GM19023 (cell line): ENCODE data around the gene PAK1.

Source experiments
- ATAC-seq: cut with Tn5 transposase; IDR thresholded peaks from one replicate; pipeline ENCODE4 v1.9.1; 2021; ENCODE audit warnings: mild to moderate bottlenecking, moderate library complexity; ENCODE audit not compliant: unreplicated experiment

Gene PAK1

DNA sequence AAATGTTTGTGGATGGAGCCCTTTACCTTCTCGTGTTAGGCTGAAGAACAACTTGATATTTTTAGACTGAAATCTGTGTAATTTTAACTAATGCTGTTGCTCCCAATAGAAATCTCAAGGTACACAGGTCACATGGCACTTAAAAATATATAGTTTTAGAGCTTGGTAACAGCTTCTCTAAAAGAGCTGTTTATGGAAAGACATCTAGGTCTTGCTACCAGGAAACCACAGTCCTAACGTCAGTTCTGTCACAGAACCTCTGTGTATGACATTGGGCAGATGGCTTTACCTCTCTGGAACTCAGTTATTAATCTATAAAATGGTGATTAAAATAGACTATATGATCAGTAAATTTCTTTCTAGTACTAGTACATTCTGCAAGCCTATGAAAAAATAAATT, 35.4 kb downstream of the PAK1 start:
- ATAC-seq = no peak

DNA sequence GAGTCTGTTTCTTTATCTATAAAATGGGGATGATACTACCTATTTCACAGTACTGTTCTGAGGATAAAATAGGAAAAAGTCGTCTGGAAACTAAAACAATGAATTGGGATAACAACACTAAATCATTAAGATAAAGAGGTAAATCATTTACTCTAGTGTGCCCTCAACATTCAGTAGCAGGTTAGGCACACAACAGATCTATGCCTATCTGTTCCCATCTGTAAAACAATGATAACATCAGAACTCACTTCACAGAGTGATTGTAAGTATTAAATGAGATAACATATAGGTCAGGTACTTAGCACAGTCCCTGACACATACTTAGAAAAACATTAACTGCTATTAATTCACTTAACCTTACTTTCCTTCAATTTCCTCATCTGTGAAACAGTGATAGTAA, 36.9 kb downstream of the PAK1 start:
- no peak for ATAC-seq

DNA sequence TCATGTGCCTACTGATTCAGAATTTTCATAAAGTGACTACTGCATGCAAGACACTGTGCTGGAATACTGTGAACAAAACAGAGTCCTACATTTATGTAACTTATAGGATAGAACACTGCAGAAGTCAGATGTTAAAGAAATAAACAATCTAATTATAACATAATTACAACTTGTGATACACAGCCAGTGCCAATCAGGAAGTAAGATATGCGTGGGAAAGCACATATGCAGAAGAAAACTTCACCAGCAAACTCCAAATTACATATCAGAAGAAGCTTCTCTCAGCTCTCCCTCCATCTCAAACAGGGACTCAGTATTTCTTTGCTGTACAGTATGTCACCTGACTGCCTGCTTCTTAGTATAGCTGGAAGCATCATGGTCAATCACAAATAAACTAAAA, 37.4 kb downstream of the PAK1 start:
- no peak for ATAC-seq

DNA sequence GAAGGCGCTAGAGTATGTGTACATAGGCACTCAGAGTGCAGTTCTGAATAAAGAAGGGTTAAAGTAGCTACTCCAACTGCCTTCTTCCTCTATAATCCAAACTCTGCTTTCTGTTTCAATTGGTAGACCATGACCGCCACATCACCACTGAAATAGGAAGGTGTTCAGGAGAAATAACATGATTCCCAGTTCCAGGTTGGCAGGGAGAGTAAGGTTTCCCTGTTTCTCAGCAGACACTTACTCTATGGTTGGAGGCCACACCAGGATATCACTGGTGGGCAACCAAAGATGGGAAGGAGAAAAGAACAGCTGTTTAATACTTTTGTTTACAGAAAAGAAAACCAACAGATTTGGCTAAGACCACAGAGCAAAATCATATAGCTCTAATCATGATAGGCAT, 37.9 kb downstream of the PAK1 start:
- no peak for ATAC-seq

DNA sequence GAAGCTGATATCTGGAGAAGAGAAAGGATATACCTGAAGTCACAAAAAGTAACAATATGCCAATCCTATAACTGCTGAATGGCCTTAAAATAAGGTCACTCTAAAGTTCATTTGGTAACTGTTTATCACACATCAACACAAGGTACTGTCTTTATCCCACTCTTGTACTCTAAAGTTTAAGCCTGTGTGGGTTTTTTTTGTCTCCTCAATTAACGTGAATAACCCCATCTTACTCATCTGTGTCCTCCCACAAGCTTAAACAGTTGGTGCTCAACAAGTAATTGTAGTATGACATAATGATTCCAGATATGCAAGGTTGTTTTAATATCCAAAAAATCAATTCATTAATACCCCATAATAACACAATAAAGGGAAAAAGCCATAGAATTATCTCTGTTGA, 42.1 kb downstream of the PAK1 start:
- ATAC-seq = no peak

DNA sequence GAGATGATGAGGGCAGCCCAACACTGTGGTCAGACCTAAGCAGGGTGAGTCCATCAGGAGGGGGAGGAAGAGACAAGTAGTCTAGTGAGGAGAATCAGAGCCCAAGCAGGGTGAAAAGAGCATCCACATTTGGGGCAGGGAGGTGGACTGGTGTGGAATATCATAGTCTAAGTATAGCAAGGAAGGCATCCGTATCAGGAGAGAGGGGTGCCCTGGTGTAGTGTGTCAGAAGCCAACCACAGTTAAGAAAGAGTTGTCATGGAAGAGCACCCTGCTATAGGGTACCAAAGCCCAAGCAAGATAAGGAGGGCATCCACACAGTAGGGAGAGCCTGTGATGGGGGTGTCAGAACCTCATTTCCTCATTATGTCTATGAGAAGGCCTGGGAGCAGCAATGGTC, 45.3 kb downstream of the PAK1 start:
- no peak for ATAC-seq

DNA sequence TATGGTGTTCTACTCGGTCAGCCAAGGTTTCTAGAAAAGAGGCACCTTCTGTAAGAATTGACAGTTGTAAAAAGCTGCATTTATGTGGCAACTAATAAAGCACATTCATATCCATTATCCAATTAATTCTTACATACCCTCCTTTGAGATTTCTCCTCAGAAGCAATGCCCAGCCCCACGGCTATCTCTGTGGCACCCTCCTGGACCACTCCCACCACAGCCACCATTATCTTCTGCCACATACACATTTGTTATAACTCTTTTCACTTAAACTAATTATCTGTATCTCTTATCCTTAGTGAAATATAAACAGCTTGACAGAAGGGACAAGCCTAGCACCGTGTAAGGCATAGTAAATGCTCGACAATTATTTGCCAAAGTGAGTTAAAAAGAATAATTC, 48.5 kb downstream of the PAK1 start:
- no peak for ATAC-seq

DNA sequence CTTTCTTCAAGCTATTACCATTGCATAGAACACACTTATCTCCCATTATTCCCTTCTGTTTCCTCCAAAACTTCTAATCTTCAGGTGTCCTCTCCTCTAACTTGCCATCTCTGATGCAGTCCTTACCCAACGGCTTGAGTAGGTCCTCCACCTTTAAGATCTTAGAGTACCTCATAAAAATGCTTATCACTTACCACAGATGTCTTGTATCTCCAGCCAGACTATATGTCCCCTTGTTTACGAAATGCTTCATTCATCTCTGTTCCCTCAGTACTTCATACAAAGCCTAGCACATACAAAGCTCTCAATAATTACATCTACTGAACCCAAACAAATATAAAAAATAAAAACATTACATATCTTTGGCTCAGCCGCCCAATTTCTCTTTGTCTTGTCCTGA, 49.2 kb downstream of the PAK1 start:
- ATAC-seq = no peak

DNA sequence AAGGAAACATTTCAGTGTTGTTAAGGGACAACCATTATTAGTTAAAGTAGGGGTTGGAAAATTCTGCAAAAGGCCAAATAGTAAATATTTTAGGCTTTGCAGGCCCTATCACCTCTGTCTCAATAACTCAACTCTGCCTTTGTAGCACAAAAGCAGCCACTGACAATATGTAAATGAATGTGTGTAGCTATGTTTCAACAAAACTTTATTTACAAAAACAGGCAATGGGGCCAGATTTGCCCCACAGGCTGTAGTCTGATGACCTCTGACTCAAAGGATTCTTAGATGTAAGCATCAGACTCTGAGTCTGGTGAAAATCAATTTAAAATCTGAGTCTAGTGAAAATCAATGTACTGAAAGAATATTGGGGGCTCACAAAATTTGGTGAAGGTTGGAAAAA, 50.3 kb downstream of the PAK1 start:
- no peak for ATAC-seq

DNA sequence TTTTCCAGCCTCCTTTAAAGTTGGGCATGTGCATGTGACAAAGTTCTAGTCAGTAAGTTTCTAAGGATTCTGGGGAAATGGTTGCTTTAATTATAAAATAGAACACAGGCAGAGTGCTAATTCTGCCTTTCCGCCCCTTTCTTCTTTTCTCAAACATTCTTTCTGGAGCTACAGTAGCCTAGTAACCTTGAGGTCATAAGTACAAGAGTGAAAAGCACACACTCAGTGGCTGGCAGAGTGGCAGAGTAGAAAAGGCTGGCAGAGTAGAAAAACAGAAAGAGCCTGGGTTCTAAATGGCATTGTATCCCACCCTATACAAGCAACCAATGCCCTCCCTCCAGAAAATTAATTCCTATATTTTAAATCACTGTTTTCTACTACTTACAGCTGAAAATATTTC, 51.2 kb downstream of the PAK1 start:
- ATAC-seq = no peak

DNA sequence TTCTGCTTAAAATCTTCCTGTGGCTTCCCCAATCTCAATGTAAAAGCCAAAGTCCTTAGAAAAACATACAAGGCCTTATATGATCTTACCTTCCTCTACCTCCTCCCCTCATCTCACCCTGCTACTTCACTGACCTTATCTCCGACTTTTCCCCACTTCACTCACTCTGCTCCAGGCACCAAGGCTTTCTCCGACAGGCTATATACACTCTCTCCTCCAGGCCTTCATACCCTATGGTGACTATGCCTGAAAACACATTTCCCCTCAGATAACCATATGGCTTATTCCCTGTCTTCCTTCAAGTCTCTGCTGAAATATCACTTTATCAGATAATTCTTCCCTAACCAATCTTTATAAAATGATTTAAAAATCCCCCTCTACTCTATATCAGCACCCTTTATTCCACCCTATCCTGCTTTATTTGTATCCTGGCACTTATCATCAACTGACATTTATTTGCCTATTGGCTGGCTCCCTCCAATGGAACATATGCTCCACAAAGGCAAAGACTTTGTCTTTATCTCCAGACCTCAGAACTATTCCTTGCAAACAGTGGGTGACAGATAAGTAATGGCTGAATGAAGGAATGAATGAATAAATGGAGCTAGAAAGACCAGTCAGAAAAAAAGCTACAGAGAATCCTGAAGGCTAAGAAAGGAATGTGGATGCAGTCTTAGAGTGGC, 52.7 kb downstream of the PAK1 start:
- no peak for ATAC-seq

DNA sequence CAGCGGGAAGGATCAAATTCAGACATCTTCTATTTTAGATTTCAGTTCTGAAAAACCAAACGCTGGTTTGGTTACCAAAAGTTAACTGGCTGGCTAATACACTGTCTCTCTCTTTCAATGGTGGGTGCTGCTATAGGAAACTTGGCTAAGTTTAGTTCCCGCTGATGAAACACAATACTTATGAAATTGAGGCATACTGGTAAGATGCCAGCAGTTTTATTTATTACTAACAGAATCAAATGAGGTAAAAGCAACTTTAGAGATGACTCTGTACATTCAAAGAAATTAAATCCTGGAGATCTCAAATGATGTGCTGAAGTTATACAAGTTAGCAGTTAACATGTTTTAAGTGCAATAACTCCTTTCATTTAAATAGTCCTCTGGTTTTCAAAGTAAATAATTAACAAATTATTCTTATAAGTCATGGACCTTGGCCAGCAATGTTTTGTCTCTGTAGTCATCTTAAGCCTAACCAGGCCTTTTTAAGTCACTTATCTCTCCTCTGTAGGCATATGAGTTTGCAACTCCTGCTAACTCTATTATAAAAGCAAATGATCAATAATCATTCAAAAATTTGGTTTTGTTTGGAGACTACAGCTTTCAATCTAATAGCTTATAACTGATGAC, 54.8 kb downstream of the PAK1 start:
- peak; percentile 36 for ATAC-seq

DNA sequence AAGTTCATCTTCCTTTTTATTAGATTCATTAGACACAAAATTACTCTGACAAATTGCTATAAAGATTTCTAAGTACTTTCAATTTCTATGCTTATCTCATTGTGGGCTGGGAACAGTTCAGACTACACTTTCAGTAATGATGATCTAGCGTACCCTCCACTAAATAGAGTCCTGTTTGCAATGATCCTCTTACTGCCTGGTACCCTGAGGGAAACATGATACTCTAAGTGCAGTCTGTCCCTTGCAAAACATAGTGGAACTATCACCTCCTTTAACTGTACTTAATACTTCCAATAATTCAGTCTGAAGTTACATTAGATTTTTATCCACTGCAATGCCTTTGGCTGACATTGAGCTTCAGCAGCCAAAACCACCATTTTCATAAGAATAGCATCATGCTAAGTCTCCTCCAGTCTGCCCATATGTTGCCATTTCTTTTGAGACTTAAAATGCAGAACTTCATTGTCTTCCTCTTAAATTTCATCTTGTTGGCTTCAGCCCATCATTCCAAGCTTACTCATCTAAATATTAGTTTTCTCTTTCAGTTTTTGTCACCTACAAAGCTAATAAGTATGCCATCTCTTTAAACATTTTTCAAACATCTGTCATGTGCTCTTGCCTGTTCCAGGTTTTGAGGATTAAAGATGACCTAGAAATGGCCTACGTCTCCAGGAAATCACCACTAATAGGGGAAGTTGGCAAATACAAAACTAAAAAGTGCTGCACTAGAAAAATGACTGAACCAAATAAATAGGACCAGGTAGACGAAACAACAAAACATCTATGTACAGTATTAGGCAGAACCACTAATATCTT, 55.5 kb downstream of the PAK1 start:
- ATAC-seq = peak; percentile 67

DNA sequence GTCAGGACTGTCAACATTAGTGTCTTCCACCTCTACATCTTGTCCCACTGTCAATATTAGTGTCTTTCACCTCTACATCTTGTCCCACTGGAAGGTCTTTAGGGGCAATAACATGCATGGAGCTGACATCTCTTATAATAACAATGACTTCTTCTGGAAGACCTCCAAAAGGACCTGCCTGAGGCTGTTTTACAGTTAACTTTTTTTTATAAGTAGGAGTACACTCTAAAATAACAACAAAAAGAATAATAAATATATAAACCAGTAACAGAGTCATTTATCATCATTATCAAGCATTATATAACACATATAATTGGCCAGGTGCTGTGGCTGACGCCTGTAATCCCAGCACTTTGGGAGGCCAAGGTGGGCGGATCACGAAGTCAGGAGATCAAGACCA, 57.5 kb downstream of the PAK1 start:
- no peak for ATAC-seq

DNA sequence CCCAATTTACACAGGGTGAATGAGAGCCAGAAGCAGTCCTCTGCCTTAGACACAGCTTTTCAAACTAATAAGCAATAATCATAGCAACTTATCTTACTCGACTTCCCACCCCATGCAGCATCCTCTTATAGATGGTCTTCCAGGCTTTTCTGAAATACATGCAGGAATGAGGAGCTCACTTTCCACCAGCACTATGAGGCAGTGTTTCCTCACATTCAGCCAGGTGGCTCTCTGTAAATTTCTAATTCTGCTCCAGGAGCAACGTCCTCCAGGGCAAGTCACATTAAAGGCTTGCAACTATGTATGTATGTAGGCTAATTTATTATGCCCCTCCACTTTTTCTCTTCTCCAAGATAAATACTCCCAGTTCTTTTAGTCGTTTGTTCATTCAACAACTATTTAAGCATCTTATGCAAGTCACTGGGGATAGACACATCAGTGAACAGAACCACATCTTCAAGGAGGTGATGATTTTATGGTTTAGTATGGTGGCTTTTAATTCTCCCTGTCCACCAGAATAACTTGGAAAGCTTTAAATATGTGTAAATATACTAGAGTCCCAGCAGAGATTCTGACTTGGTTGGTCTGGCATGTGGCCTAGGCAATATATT, 59.9 kb downstream of the PAK1 start:
- no peak for ATAC-seq

DNA sequence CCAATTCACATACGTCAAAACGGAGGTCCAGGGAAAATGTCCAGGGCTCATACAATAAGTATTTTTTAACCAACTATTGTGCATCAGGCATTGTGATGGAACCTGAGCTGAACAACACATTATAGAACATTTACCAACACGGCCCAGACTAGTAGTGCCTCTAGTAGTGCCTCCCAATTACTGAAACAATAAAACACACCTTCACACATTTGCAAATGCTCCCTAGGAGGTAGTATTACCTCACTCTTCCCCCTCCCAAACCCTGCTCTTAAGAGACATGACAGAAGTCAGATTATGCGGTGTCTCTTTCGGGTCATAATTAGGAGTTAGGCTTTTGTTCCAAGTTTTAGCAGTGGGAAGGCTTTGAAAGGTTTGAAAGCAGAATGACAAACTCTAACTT, 61.1 kb downstream of the PAK1 start:
- no peak for ATAC-seq

DNA sequence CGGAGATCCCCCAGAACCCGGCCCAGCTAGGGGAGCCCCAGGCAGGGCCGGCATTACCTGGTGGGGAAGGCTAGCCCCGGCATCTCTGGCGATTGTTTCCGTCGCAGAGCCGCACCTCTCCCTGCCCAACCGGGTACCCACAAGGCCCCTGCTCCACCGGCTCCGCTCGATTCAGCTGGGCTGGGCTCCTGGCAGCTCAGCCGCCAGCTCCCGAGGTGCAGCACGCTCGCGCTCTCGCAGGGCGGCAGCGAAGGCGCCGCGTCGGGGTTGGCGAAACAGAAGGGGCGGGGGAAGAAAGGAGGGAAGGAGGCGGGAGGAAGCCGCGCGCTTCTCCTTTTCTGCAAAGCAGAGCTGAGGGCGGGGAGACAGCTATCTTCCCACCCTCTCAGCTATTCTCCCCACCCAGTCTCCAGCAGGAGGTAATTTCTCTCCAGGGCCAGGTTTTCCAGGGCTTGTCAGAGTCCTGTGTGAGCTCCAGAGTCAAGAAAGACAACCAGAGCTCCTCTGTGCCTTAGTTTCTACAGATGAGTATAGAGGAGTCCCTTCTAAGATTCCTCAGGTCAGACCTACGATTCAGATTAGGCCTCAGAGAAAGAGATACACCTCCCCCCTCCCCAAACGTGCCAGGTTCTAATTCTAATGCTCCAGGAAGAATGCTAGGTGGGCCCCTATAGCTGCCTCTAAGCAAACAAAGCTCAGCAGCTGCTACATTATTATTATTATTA, 62.0 kb downstream of the PAK1 start:
- peak; percentile 89 for ATAC-seq

DNA sequence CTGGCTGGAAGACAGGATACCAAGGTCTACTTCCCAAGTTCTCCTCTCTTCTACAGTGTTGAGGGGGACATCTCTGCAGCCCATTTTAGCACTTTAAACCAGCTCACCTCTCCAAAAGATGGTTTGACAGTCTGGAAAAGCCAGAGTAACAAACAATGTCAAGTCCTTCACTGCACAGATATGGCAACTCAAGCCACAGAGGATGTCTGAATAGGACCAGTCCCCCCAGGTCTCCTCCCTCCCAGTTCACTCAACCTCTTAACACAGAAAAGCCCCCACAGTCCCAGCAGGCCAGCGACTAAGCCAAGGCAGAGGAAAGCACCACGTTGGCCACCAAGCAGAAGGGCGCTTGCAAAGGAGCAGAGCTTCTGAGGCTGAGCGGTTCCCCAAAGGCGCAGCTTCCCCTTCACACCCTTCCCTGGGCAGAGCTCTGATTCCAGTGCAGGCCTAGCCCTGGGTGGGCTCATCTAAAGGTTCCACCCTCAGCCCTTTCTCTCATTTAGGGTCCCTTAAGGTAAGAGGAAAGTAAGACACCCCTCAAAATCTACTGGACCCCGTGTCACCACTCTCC, 62.7 kb downstream of the PAK1 start:
- peak; percentile 44 for ATAC-seq

DNA sequence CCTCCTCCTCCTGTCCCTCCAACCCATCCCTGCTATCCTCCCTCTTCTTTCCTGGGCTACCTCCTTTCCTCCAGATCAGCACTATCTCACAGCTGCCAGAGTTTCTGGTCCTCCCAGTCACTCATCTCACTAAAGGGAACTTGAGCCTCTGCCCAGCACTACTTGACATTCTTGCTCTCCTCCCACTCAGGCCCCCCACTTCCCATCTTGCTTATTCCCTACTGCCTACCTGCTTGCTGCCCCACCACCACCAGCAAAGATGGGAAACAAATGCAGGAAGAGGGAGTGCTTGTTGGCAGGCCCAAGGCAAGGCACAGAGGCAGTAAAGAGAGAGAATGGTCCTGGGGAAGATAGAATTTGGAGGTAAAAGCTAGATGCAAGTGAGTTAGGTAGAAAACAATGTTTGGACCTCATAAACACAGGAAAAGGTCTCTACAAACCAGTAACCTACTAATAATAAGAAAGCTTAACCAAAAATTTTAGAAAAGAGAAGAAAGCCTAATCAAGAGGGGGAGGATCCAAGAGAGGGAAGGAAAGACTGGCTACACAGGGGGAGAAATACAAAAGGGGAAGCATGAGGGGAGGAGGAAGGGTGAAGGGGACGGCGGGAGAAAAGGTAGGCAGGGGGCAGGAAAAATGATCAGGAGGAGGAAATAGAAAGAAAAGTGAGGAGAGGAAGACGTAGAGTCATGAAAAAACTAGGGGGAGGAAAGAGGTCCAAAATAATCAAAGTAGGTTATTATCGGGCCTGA, 63.6 kb downstream of the PAK1 start:
- ATAC-seq = no peak

DNA sequence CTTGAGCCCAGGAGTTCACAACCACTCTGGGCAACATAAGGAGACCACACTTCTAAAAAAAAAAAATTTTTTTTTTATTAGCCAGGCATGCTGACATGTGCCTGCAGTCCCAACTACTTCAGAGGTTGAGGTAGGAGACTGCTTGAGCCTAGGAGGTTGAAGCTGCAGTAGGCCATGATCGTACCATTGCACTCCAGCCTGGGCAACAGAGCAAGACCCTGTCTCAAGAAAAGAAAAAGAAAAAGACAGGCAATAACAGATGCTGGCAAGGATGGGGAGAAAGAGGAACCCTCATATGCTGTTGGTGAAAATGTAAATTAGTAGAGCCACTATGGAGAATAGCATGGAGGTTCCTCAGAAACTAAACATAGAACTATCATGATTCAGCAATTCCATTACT, 64.8 kb downstream of the PAK1 start:
- ATAC-seq = no peak
